ENCODE measurements around the gene PRUNE1.

The PRUNE1 gene

GRCh38 chr1:150965605-150966004, 42.6 kb upstream of the PRUNE1 start:
- no peak for DNase-seq (ENCODE audit: low read depth, low spot score)
- CTCF ChIA-PET, result interaction anchor here (0.9 to 1.9 kb wide), 4 partner anchors 10 to 30 kb away, joined by 3 to 6 read pairs (median 4); no protein-coding TSS in a partner anchor
- POLR2A ChIA-PET, result no interaction called here

GRCh38 chr1:150966011-150966410, 42.2 kb upstream of the PRUNE1 start:
- no peak overlapping the region for H3K4me3 ChIP-seq (ENCODE audit: low read depth, low read length)
- no peak for TF ChIP-seq CTCF (IDR thresholded peaks at IDR 0.05; ENCODE audit: insufficient read depth, low read length, missing control alignments)
- CTCF ChIA-PET, result interaction anchor here (0.9 to 1.9 kb wide), 3 partner anchors 11 to 29 kb away, joined by 3 to 6 read pairs (median 4); no protein-coding TSS in a partner anchor
- no peak for DNase-seq (ENCODE audit: low read depth, low spot score)
- POLR2A ChIA-PET, result interaction anchor here (0.7 kb wide), 1 partner anchor 35 kb away, joined by 7 read pairs; no protein-coding TSS in a partner anchor

More at GRCh38 chr1:150965605-150966004, 42.6 kb upstream of the PRUNE1 start:
- H3K4me3 ChIP-seq (ENCODE audit: low read depth, low read length), result no peak overlapping the region
- no peak for TF ChIP-seq CTCF (IDR thresholded peaks at IDR 0.05; ENCODE audit: insufficient read depth, low read length, missing control alignments)

GRCh38 chr1:150967936-150968335, 40.3 kb upstream of the PRUNE1 start:
- no peak for DNase-seq (ENCODE audit: low read depth, low spot score)
- CTCF ChIA-PET, result interaction anchor here (0.7 to 4.2 kb wide), 5 partner anchors 8 to 46 kb away, joined by 3 to 20 read pairs (median 3); no protein-coding TSS in a partner anchor
- no peak overlapping the region for H3K4me3 ChIP-seq (ENCODE audit: low read depth, low read length)
- POLR2A ChIA-PET, result interaction anchor here (0.6 kb wide), 1 partner anchor 81 kb away, joined by 3 read pairs; the partner anchor contains the start of gene CTXND2
- TF ChIP-seq CTCF (IDR thresholded peaks at IDR 0.05; ENCODE audit: insufficient read depth, low read length, missing control alignments), result no peak

- POLR2A ChIA-PET, result no interaction called here
- no peak for TF ChIP-seq CTCF (IDR thresholded peaks at IDR 0.05; ENCODE audit: insufficient read depth, low read length, missing control alignments)
- DNase-seq (ENCODE audit: low read depth, low spot score), result no peak
- no peak overlapping the region for H3K4me3 ChIP-seq (ENCODE audit: low read depth, low read length)
- CTCF ChIA-PET, result interaction anchor here (1.0 to 4.2 kb wide), 4 partner anchors 11 to 46 kb away, joined by 3 to 35 read pairs (median 12); partner anchors contain the start of gene ANXA9
These were observed 39.8 kb upstream of the PRUNE1 start for GRCh38 chr1:150968491-150968890.

GRCh38 chr1:150969626-150970025, 38.6 kb upstream of the PRUNE1 start:
- TF ChIP-seq CTCF (IDR thresholded peaks at IDR 0.05; ENCODE audit: insufficient read depth, low read length, missing control alignments), result no peak
- CTCF ChIA-PET, result interaction anchor here (1.4 to 4.2 kb wide), 4 partner anchors 10 to 47 kb away, joined by 3 to 35 read pairs (median 12); partner anchors contain the start of gene ANXA9

GRCh38 chr1:150970808-150971582, 37.3 kb upstream of the PRUNE1 start:
- POLR2A ChIA-PET, result interaction anchor here (1.0 kb wide), 1 partner anchor 9 kb away, joined by 3 read pairs; no protein-coding TSS in a partner anchor
- H3K4me3 ChIP-seq (ENCODE audit: low read depth, low read length), result peak overlapping the region; percentile 13; the same call in 1 of the 2 replicates
- DNase-seq (ENCODE audit: low read depth, low spot score), result no peak
- CTCF ChIA-PET, result interaction anchor here (1.4 to 4.2 kb wide), 4 partner anchors 9 to 49 kb away, joined by 3 to 35 read pairs (median 12); partner anchors contain the start of gene ANXA9
- TF ChIP-seq CTCF (IDR thresholded peaks at IDR 0.05; ENCODE audit: insufficient read depth, low read length, missing control alignments), result no peak

More at GRCh38 chr1:150969626-150970025, 38.6 kb upstream of the PRUNE1 start:
- H3K4me3 ChIP-seq (ENCODE audit: low read depth, low read length), result no peak overlapping the region
- POLR2A ChIA-PET, result no interaction called here
- DNase-seq (ENCODE audit: low read depth, low spot score), result no peak
